GM18870 (cell line): Measurements from ENCODE around the gene GPR153.

Source experiments
- ATAC-seq: cut with Tn5 transposase; IDR thresholded peaks from one replicate; pipeline ENCODE4 v1.9.1; 2021; ENCODE audit warnings: moderate library complexity; ENCODE audit not compliant: unreplicated experiment

GPR153 gene

GRCh38 chr1:6287431-6287886, 26.6 kb upstream of the GPR153 start:
- no peak for ATAC-seq

GRCh38 chr1:6287029-6287428, 26.1 kb upstream of the GPR153 start:
- ATAC-seq, result no peak

GRCh38 chr1:6286266-6286665, 25.4 kb upstream of the GPR153 start:
- no peak for ATAC-seq

GRCh38 chr1:6285336-6285735, 24.4 kb upstream of the GPR153 start:
- ATAC-seq, result no peak

GRCh38 chr1:6282577-6283270, 21.8 kb upstream of the GPR153 start:
- no peak for ATAC-seq

GRCh38 chr1:6281511-6282402, 20.9 kb upstream of the GPR153 start:
- no peak for ATAC-seq

GRCh38 chr1:6280761-6281451, 20.0 kb upstream of the GPR153 start:
- ATAC-seq, result no peak

DNA sequence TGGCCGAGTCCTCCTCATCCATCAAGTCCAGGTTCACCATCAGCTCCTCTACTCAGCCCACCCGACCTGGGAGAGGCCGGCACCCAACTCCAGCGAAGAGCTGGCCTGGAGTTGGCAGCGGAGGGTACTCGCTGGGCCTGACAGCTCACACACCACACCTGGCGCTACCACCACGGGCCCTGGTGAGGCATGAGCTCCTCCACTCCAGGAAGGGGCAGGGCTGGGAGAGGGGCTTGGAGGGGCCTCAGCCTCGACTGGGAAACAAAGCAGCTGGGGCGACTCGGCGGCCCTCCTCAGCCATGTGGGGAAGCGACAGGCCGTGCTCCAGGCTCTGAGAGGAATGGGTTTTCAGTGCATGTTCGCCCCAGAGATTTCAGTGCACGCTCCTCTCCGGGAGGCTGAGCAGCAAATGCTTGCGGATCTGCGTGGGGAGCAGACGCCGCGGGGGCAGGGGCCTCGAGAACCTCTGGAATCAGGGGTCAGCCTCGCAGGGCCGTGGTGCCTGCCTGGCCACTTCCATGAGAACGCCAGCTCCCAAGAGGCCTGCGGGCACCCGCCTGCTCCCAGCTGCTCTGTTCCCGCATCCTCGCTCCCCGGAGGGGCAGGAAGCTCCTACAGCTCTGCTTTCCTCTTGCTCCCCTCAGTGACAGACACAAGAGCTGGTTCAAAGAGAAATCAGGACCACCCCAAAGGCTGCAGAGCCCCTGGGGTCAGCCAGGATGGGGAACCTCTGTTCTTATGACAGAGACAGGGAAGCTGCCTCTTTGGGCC, 18.9 kb upstream of the GPR153 start:
- no peak for ATAC-seq

GRCh38 chr1:6279066-6279465, 18.2 kb upstream of the GPR153 start:
- no peak for ATAC-seq

DNA sequence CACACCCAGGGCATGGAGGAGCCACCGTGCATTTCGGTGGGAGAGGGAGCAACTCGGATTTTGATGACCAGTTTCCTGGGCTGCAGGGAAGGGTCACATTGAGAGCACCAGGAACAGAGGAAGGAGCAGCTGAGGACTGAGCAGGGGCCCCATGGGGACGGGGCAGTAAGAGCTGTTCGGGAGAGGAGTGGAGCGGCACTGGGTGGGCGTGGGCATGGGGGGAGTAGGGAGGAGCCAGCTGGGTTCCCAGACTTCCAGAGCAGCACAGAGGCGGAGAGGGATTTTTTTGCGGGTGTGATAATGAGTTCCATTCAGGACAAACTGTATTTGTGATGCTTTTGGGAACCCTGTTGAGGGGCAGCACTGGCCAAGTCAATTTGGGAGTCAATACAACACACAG, 17.4 kb upstream of the GPR153 start:
- ATAC-seq, result no peak

DNA sequence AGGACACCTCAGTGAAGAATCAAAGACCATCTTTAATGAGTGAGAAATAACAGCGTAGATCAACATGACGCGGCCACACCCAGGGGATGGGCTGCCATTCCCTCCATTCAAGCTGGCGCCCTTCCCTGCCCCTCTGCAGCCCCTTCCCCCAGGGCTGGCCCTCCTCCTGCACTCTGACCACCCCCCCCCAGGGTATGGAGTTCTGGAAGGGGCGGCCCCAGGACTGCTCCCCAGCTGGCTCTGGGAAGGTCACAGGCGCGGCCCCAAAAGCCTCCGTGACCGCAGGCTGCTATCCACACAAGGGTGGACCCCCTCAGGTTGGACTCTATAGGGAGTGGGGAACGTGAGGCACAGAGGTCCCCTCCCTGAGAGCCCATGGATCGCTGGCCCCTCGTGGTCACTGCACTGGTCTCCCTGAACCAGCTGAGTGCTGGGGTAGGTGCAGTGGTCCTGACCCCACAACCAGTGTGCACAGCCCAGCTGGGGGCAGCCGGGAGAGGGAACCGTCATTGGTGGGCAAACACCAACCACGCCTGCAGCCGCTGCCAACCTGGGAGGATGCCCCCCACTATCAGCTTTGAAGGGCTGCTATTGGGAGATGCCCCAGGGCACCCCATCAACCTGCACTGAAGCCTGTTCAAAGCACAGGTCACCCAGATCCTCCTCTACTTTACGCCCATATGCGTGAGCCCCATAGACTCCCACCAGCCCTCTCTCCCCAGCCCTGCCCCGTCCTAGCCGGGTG, 16.1 kb upstream of the GPR153 start:
- ATAC-seq, result no peak

DNA sequence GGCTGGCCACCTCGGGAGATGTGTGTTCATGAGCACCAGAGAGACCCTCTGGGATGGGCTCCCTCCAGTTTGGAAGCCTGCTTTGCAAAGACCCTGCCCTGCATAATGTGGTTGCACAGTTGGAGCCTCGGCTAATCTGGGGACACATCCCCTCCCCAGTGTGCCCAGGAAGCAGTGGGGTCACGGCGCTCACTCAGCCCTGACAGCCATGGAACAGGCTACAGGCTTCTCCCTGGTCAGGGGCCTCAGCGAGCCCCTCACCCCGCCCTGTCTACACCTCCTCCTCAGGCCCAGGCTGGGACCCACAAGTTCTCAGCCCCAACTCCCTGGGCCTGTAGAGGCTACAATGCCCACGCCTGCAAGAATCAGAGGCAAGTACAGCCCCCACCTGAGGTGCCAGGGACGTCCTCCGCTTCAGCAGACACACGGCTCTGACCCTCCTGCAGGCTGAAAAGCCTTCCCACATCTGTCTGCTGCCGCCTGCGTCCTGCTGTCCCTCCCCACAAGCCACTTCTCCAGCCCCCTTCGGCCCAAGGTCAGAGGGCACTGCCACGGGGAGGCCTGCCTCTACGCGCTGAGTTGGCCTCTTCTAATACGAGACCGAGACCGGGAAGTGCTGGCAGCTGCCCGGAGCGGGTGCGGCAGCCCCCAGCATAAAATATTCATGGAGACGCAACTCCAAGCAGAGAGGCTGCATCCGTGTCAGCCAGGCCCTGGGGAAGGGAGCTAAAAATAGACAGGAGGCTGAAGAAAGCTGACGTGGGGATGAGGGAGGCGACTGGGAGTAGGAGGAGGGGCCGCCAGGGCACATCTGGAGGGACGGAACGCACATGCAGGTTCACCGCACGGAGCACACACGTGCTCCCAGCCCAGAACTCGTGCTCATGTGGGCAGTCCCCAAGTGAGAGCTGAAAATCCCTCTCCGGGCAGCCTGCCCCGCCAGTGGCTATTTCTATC, 15.2 kb upstream of the GPR153 start:
- ATAC-seq, result no peak

GRCh38 chr1:6274622-6275139, 13.8 kb upstream of the GPR153 start:
- no peak for ATAC-seq

DNA sequence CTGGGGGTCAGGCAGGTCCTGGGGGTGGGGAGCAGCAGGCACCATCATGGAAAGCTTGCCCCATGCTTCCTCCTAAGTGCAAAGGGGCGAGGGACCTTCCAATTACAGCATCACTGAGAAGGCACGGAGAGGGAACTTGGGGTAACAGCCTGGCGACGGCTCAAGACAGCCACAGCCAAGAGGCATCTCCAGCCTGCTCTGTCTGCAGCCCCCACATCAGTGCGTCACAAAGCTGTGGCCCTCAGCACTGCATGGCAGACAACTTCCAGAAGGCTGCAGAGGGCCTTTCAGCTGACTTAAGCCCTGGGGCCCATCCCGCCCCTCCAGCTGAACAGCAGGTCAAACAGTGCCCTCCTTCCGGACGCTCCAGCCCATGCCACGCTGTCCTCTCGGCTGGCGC, 13.2 kb upstream of the GPR153 start:
- ATAC-seq, result no peak

DNA sequence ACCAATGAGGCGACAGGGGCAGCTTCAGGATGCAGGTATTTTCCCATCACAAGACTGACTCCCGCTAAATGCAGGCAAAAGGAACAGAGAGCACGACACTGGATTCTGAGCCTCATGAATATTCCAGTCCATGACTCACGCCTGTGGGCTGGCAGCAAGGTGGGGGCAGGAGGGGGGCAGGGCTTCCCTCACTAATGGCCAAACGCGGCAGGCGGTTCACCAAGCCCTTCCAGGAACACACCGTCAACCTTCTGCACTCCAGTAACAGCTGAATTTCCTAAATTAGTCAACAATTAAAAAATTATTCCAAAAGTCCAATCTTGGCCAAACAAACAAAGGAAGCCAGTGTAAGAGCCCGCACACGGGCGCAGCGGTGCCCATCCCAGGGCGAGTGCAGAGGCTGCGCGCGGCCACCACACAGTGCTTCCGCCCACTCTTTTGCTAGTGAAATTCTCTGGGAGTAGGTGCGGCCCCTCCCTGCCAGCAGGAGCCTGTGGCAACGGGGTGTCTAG, 12.5 kb upstream of the GPR153 start:
- ATAC-seq, result no peak

- no peak for ATAC-seq
These were observed 12.0 kb upstream of the GPR153 start for GRCh38 chr1:6272868-6273267.

DNA sequence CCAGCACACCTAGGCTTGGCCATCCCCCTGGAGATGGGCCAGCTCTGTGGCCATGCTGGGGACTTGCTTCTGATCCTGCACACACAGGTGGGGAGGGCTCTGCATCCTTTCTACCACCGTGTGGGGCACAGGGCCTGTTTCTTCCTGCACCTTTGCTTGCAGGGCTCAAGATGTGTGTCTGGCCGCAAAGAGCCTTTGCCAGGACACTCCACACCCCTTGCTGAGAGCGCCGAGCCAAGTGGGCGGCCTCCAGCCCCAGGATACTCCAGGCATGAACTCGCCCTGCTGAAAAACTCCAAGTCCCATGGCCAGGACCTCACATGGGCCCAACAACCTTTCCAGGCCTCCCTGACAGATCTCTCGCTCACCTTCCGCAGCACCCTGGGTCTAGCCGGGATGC, 11.6 kb upstream of the GPR153 start:
- no peak for ATAC-seq

GRCh38 chr1:6271554-6271953, 10.7 kb upstream of the GPR153 start:
- ATAC-seq, result no peak

- ATAC-seq, result no peak
These were observed 10.1 kb upstream of the GPR153 start for GRCh38 chr1:6271006-6271405.
